NCI-H2081 treated with DMSO at 0.1 percent for 48 hours (cell line): ENCODE data around the gene MACIR.

Experiments used
- DNase-seq: peaks from one replicate; lab custom pipeline; 2025; lab: John Stamatoyannopoulos, UW

Gene MACIR

GRCh38 chr5:103247118-103247517 is 11.4 kb upstream of the MACIR start:
- DNase-seq, result no peak

- DNase-seq, result no peak
Observed at GRCh38 chr5:103249068-103249467, 9.5 kb upstream of the MACIR start.

GRCh38 chr5:103254921-103255320 is 3.6 kb upstream of the MACIR start:
- no peak for DNase-seq

- no peak for DNase-seq
Observed at GRCh38 chr5:103255691-103256090, 2.9 kb upstream of the MACIR start.

GRCh38 chr5:103256178-103256577 is 2.4 kb upstream of the MACIR start:
- no peak for DNase-seq

GRCh38 chr5:103258957-103259704 is 568 bp downstream of the MACIR start:
- DNase-seq, result no peak

- no peak for DNase-seq
Observed at GRCh38 chr5:103259705-103260355, 1.3 kb downstream of the MACIR start.

GRCh38 chr5:103260951-103261350 is 2.4 kb downstream of the MACIR start:
- no peak for DNase-seq

GRCh38 chr5:103262422-103262871 is 3.9 kb downstream of the MACIR start:
- DNase-seq, result no peak

GRCh38 chr5:103263054-103263453 is 4.5 kb downstream of the MACIR start:
- no peak for DNase-seq

GRCh38 chr5:103264508-103264907 is 5.9 kb downstream of the MACIR start:
- DNase-seq, result no peak

GRCh38 chr5:103270581-103270980 is 12.0 kb downstream of the MACIR start:
- no peak for DNase-seq

GRCh38 chr5:103271570-103272289 is 13.2 kb downstream of the MACIR start:
- no peak for DNase-seq

- DNase-seq, result no peak
Observed at GRCh38 chr5:103272377-103272776, 13.8 kb downstream of the MACIR start.

GRCh38 chr5:103273952-103274351 is 15.4 kb downstream of the MACIR start:
- no peak for DNase-seq

- DNase-seq, result no peak
Observed at GRCh38 chr5:103275851-103276250, 17.3 kb downstream of the MACIR start.

GRCh38 chr5:103280967-103281366 is 22.4 kb downstream of the MACIR start:
- no peak for DNase-seq

GRCh38 chr5:103283120-103283519 is 24.6 kb downstream of the MACIR start:
- DNase-seq, result no peak

GRCh38 chr5:103283869-103284268 is 25.3 kb downstream of the MACIR start:
- DNase-seq, result no peak

- DNase-seq, result no peak
Observed at GRCh38 chr5:103286622-103287021, 28.1 kb downstream of the MACIR start.

- DNase-seq, result no peak
Observed at GRCh38 chr5:103289024-103289423, 30.5 kb downstream of the MACIR start.

- no peak for DNase-seq
Observed at GRCh38 chr5:103290846-103291245, 32.3 kb downstream of the MACIR start.

- DNase-seq, result no peak
Observed at GRCh38 chr5:103291606-103292005, 33.0 kb downstream of the MACIR start.
